GM12891 (cell line): Measurements from ENCODE around the gene SWSAP1.
"Not testable (repeated sequence)": the region's sequence is repeated elsewhere in the genome, so short reads cannot be mapped to it uniquely, and the experiment has no call there.

Source experiments
- POLR2A ChIP-seq: IDR thresholded peaks from 2 replicates; pipeline ENCODE4 v1.6.1; 2011; ENCODE audit warnings: low read depth, low read length, control low read depth
- POLR2AphosphoS5 ChIP-seq: IDR thresholded peaks from 2 replicates; pipeline ENCODE4 v1.6.1; 2011; ENCODE audit warnings: low read depth, low read length, control low read depth
- TAF1 ChIP-seq: IDR thresholded peaks from 2 replicates; pipeline ENCODE4 v1.6.1; 2011; ENCODE audit warnings: low read depth, low read length, control low read depth

GRCh38 chr19:11340099-11340467 is 34.4 kb upstream of the SWSAP1 start:
- TF ChIP-seq POLR2A, TAF1, POLR2AphosphoS5: not testable (repeated sequence)
